Liver (tissue), 9 donors: Measurements from ENCODE around the gene C1QTNF7. TPM values are rescaled to one million over a fixed set of nuclear protein-coding genes. Genes with fewer than 3 reads are reported as not detected.
A peak's percentile ranks its signal among the peaks of the same experiment; 100 is the strongest.

Source experiments
- DNase-seq: peaks from one replicate; pipeline ENCODE4 v3.0.0-alpha.2; 2017; ENCODE audit warnings: low spot score
- H3K27ac ChIP-seq, 2 donors: one replicate each; pipeline ENCODE4 v1.7.0; 2013; ENCODE audit warnings: inconsistent platforms in 2 of 2, low read length in 2 of 2, control low read depth in 1 of 2, low read depth in 1 of 2, mild to moderate bottlenecking in 1 of 2
- H3K27me3 ChIP-seq, 4 donors: one replicate each; pipeline versions ENCODE4 v1.6.1 to v1.7.0; 2013; ENCODE audit warnings: low read length in 3 of 4, inconsistent platforms in 1 of 4, mild to moderate bottlenecking in 1 of 4, moderate library complexity in 1 of 4; ENCODE audit not compliant: control insufficient read depth in 4 of 4, insufficient read depth in 4 of 4
- H3K36me3 ChIP-seq, 4 donors: one replicate each; pipeline versions ENCODE4 v1.6.1 to v1.7.0; 2013; ENCODE audit warnings: low read length in 3 of 4, mild to moderate bottlenecking in 3 of 4, low read depth in 1 of 4, moderate library complexity in 1 of 4; ENCODE audit not compliant: control insufficient read depth in 4 of 4, insufficient read depth in 3 of 4
- H3K4me1 ChIP-seq, 4 donors: one replicate each; pipeline versions ENCODE4 v1.6.1 to v1.7.0; 2013; ENCODE audit warnings: low read length in 3 of 4, mild to moderate bottlenecking in 3 of 4, moderate library complexity in 1 of 4; ENCODE audit not compliant: control insufficient read depth in 4 of 4, insufficient read depth in 4 of 4
- H3K4me3 ChIP-seq, 3 donors: one replicate each; pipeline versions ENCODE4 v1.6.1 to v1.7.0; 2013; ENCODE audit warnings: low read length in 3 of 3, control low read depth in 1 of 3, low read depth in 1 of 3, mild to moderate bottlenecking in 1 of 3
- H3K9ac ChIP-seq, 2 donors: one replicate each; pipeline ENCODE4 v1.7.0; 2013; ENCODE audit warnings: low read length in 2 of 2, mild to moderate bottlenecking in 2 of 2, moderate library complexity in 2 of 2, control low read depth in 1 of 2, low read depth in 1 of 2
- H3K9me3 ChIP-seq, 4 donors: one replicate each; pipeline versions ENCODE4 v1.6.1 to v1.7.0; 2013; ENCODE audit warnings: low read length in 3 of 4; ENCODE audit not compliant: control insufficient read depth in 4 of 4
- ATF3 ChIP-seq: IDR thresholded peaks from 2 replicates; pipeline ENCODE4 v1.6.1; 2016; ENCODE audit warnings: antibody characterized with exemption
- CTCF ChIP-seq: fragments of 150-350 bp; IDR thresholded peaks from 2 replicates; pipeline ENCODE4 v1.5.1; 2017; ENCODE audit warnings: improper control_type of control experiment, low read depth, low read length; ENCODE audit not compliant: missing input control
- EGR1 ChIP-seq, 2 donors: IDR thresholded peaks; 2 replicates each; pipeline ENCODE4 v1.6.1; 2016 to 2018; ENCODE audit warnings: antibody characterized with exemption in 2 of 2, low read depth in 2 of 2
- FOXA1 ChIP-seq: IDR thresholded peaks from 2 replicates; pipeline ENCODE4 v1.6.1; 2016; ENCODE audit warnings: antibody characterized with exemption
- FOXA2 ChIP-seq: IDR thresholded peaks from 2 replicates; pipeline ENCODE4 v1.6.1; 2016; ENCODE audit warnings: antibody characterized with exemption
- GABPA ChIP-seq, 2 donors: IDR thresholded peaks in 1 of 2; conservative IDR thresholded peaks in 1 of 2; 2 replicates each; pipeline ENCODE4 v1.6.1; 2016; ENCODE audit warnings: antibody characterized with exemption in 2 of 2, mild to moderate bottlenecking in 1 of 2, moderate library complexity in 1 of 2
- HNF4A ChIP-seq, 2 donors: conservative IDR thresholded peaks; 2 replicates each; pipeline ENCODE4 v1.6.1; 2016; ENCODE audit warnings: antibody characterized with exemption in 2 of 2, mild to moderate bottlenecking in 2 of 2
- HNF4G ChIP-seq: IDR thresholded peaks from 2 replicates; pipeline ENCODE4 v1.6.1; 2016; ENCODE audit warnings: antibody characterized with exemption
- JUND ChIP-seq, 2 donors: IDR thresholded peaks; 2 replicates each; pipeline ENCODE4 v1.6.1; 2016; ENCODE audit warnings: antibody characterized with exemption in 2 of 2
- MAX ChIP-seq: IDR thresholded peaks from 2 replicates; pipeline ENCODE4 v1.6.1; 2016; ENCODE audit warnings: antibody characterized with exemption
- NR2F2 ChIP-seq: IDR thresholded peaks from 2 replicates; pipeline ENCODE4 v1.6.1; 2016; ENCODE audit warnings: antibody characterized with exemption
- RAD21 ChIP-seq, 2 donors: IDR thresholded peaks; 2 replicates each; pipeline ENCODE4 v1.6.1; 2016; ENCODE audit warnings: antibody characterized with exemption in 2 of 2, mild to moderate bottlenecking in 2 of 2
- REST ChIP-seq: IDR thresholded peaks from 2 replicates; pipeline ENCODE4 v1.6.1; 2016; ENCODE audit warnings: antibody characterized with exemption, mild to moderate bottlenecking
- RXRA ChIP-seq, 2 donors: IDR thresholded peaks; 2 replicates each; pipeline ENCODE4 v1.6.1; 2017 to 2018; ENCODE audit warnings: antibody characterized with exemption in 2 of 2, mild to moderate bottlenecking in 1 of 2
- SP1 ChIP-seq: IDR thresholded peaks from 2 replicates; pipeline ENCODE4 v1.6.1; 2018; ENCODE audit warnings: antibody characterized with exemption, mild to moderate bottlenecking
- TAF1 ChIP-seq: conservative IDR thresholded peaks from 2 replicates; pipeline ENCODE4 v1.6.1; 2016; ENCODE audit warnings: antibody characterized with exemption, mild to moderate bottlenecking
- YY1 ChIP-seq: IDR thresholded peaks from 2 replicates; pipeline ENCODE4 v1.6.1; 2016; ENCODE audit warnings: antibody characterized with exemption, mild to moderate bottlenecking
- ZBTB33 ChIP-seq: IDR thresholded peaks from 2 replicates; pipeline ENCODE4 v1.6.1; 2016; ENCODE audit warnings: antibody characterized with exemption
- WGBS: extraction: QIAGEN DNeasy Blood & Tissue Kit; methylation state at CpG from one replicate; pipeline ENCODE4 v1.1.7; 2013; 5-methylcytosine and 5-hydroxymethylcytosine counted together
- polyA plus RNA-seq, 2 donors: library from polyadenylated mRNA; stranded (reverse) in 1 of 2; unstranded in 1 of 2; fragments of 200-250 nt in 1 of 2; fragments of >200 nt in 1 of 2; fragmentation: Nextera tagmentation in 1 of 2; extraction: Ambion mirVana in 1 of 2; gene quantifications; one replicate each; pipeline versions ENCODE4 v1.2.1 to v1.2.3, GENCODE V29; 2013 to 2015
- total RNA-seq, 2 donors: library from RNA; depleted of rRNA; stranded (reverse); fragments of >200 nt; gene quantifications; one replicate each; pipeline ENCODE4 v1.2.3, GENCODE V29; 2014
- donor health status: healthy.
- donor health status: healthy.
- donor health status: healthy.
- donor health status: healthy.
- donor health status: healthy.

Gene C1QTNF7
- total and polyA plus RNA-seq, 4 donors = 0.33 to 0.55 (median 0.47) TPM

GRCh38 chr4:15478724-15479088 lies 50.9 kb downstream of the C1QTNF7 start (continued):
- no peak for TF ChIP-seq CTCF
- no peak for TF ChIP-seq YY1
- no peak for TF ChIP-seq HNF4A (conservative IDR thresholded peaks at IDR 0.05)

GRCh38 chr4:15479089-15479912 lies 51.5 kb downstream of the C1QTNF7 start:
- peaks cover 0 to 15% (median 11%) of the 10 kb centered on the region in 4 donors for H3K4me1 ChIP-seq
- H3K36me3 ChIP-seq = no peaks in the 10 kb centered on the region
- H3K4me3 ChIP-seq = peak overlapping the region; percentile 60 to 85 (median 65)
- WGBS = 24% methylated on average over 11 of the region's 11 CpGs
- TF ChIP-seq TAF1 (no peak), NR2F2 (no peak), RXRA (IDR thresholded peaks at IDR 0.05) (peak in 1 of 2 donors; percentile 23), CTCF (peak; percentile 83), REST (no peak), EGR1 (IDR thresholded peaks at IDR 0.05; ENCODE audit: low read depth in 2 of 2) (no peak), FOXA1 (no peak), ATF3 (no peak), GABPA (IDR thresholded peaks at IDR 0.05 in 1 of 2, conservative IDR thresholded peaks at IDR 0.05 in 1 of 2) (no peak), HNF4A (conservative IDR thresholded peaks at IDR 0.05) (peak; percentile 12 to 30), RAD21 (IDR thresholded peaks at IDR 0.05) (peak; percentile 92 to 95), FOXA2 (no peak), ZBTB33 (no peak), YY1 (peak; percentile 98), SP1 (no peak), MAX (no peak), HNF4G (no peak), JUND (IDR thresholded peaks at IDR 0.05) (no peak)
- peak overlapping the region; percentile 46 to 60 for H3K27ac ChIP-seq
- no peaks in the 10 kb centered on the region for H3K27me3 ChIP-seq
- H3K9ac ChIP-seq = peak overlapping the region; percentile 4 to 17
- DNase-seq = peak; percentile 51
- H3K9me3 ChIP-seq = no peaks in the 10 kb centered on the region
